SIG-M5 treated with dmso at 0.1 percent for 504 hours (cell line): ENCODE measurements around the gene CALCOCO2.

Source experiments
- DNase-seq: peaks from one replicate; lab custom pipeline; 2025; ENCODE audit not compliant: unreplicated experiment; lab: John Stamatoyannopoulos, UW

CALCOCO2 gene

GRCh38 chr17:48912476-48912875, 81.6 kb downstream of the CALCOCO2 start:
- DNase-seq = no peak
